GM19023 (cell line): ENCODE data around the gene NGRN.
A peak's percentile ranks its signal among the peaks of the same experiment; 100 is the strongest.
"Not testable (repeated sequence)": the region's sequence is repeated elsewhere in the genome, so short reads cannot be mapped to it uniquely, and the experiment has no call there.

Experiments used
- ATAC-seq: cut with Tn5 transposase; IDR thresholded peaks from one replicate; pipeline ENCODE4 v1.9.1; 2021; ENCODE audit warnings: mild to moderate bottlenecking, moderate library complexity; ENCODE audit not compliant: unreplicated experiment

Gene NGRN

GRCh38 chr15:90271459-90272166, 6.1 kb downstream of the NGRN start:
- no peak for ATAC-seq

DNA sequence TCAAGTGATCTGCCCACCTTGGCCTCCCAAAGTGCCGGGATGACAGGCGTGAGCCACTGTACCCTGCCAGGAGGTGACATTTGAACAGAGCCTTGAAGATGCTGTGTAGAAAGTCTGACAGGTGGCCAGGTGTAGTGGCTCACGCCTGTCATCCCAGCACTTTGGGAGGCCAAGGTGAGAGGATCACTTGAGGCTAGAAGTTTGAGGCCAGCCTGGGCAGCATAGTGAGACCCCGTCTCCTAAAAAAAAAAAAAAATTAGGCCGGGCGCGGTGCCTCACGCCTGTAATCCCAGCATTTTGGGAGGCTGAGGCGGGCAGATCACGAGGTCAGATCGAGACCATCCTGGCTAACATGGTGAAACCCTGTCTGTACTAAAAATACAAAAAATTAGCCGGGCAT, 13.0 kb downstream of the NGRN start:
- not testable (repeated sequence) for ATAC-seq

DNA sequence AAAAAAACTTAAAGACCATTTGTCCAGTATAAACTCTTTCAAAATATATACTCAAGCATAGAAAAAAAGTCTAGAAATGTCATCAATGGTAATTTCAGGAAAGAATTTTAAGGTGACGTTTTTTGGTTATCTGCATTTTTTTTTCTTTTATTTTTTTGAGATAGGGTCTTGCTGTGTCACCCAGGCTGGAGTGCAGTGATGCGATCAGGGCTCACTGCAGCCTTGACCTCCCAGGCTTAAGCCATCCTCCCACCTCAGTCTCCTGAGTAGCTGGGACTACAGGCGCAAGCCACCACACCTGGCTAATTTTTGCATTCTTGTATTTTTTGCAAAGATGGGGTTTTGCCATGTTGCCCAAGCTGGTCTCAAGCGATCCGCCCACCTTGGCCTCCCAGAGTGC, 15.3 kb downstream of the NGRN start:
- ATAC-seq, result not testable (repeated sequence)

DNA sequence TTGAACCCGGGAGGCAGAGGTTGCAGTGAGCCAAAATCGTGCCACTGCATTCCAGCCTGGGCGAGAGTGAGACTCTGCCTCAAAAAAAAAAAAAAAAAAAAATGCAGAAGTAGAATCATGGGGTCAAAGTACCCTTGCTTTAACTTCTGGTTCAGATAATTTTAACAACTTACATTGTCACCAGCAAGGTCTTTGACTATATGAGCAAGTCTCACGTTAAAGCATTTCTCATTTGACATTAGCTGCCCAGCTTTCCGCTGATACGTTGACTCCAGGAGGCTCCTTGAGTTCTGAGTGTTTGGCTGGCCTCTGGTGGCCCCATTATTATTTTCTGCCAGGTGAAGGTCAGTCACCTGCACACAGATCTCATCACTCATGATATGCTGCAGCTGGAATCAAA, 16.2 kb downstream of the NGRN start:
- not testable (repeated sequence) for ATAC-seq

GRCh38 chr15:90286678-90287077, 21.2 kb downstream of the NGRN start:
- ATAC-seq, result no peak

DNA sequence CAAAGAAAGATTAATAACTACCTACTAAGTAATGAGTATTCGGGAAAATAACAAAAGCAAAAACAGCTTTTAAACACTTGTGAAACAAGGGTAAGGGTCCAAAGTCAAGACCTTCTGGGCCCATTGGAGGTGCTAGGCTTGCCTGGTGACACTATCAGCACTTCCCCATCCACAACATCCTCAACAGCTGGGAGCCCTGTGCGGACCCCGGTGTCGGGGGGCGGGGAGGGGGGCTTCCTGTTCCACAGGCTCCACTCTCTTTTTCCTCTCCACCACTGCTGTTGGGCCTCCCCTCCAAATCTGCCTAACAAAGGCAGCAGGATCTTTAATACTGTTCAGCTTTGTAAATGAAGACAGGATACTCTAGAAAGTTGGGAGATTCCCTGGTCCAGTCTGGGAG, 21.6 kb downstream of the NGRN start:
- no peak for ATAC-seq

DNA sequence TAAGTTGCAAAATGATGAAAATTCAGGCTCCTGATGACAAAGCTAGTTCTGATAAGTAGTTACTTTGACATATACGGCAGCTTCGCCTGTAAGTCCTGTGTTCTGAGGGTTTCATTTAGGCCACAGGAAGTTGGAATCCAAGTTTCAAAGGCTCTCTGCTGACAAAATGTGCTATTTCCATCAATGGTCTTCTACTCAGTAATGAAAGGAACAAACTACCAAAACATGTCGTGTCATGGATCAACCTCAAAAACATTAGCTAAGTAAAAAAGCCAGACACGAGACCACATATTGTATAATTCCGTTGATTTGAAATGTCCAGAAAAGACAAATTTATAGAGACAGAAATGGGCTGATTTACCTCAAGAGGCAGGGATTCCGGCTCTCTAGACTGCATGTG, 22.5 kb downstream of the NGRN start:
- no peak for ATAC-seq

GRCh38 chr15:90291679-90292356, 26.3 kb downstream of the NGRN start:
- ATAC-seq, result no peak

GRCh38 chr15:90293040-90293810, 27.8 kb downstream of the NGRN start:
- not testable (repeated sequence) for ATAC-seq

GRCh38 chr15:90294159-90294558, 28.7 kb downstream of the NGRN start:
- ATAC-seq, result no peak

DNA sequence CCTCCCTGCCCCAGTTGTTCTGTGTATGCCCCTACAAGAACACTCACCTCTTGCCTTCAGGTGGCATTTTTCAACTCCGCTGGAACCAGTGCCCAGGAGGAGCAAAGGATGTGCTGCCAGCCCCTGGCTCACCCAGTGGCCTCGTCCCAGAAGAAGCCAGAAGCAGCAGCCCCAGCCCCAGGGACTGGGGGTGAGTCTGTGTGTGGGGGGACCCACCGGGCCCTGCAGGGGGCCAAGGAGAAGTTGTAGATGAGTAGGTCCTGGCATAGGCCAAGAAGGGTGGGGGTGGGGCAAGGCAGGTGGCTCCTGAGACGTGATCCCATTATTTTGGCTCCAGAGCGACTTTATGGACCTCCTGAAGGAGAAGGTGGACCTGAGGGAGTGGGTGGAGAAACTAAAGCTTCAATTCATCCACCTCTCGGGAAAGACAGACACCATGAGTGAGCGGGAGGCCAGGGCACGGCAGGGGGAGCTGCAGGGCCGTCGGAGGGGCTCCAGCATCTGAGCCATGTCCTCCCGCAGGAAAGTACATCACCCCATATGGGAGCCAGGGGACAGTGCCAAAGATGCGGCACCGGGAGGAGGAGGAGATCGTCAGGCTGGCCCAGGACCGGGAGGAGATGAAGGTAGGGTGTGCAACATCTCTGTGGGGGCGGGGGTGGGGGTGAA, 29.3 kb downstream of the NGRN start:
- ATAC-seq, result no peak

- no peak for ATAC-seq
Observed at GRCh38 chr15:90295270-90295648, 29.8 kb downstream of the NGRN start.

DNA sequence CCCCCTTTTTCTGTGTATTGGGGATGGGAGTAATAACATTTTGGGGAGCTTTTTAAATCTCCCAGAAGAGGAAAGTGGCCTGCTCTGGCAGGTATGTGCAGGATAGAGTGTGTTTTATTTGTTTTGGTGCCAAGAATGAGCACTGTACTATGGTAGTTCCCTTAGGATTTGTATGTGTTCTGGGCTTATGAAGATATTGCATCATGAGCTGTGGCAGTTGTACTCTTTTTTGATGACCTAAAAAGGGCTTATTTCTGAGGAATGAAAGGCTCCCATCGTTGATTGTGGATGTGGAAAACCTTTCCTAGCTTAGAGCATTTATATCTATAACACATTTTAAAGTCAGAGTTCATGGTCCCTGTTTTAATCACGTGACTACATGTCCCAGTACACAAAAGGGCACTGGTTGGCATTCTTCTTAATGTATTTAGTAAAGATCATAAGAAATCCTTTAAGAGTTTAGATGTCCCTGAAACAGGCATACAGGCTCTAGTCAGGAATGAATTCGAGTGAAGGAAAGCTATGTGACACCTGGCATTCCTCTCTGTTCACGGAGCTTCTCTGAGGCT, 30.9 kb downstream of the NGRN start:
- ATAC-seq, result not testable (repeated sequence)

DNA sequence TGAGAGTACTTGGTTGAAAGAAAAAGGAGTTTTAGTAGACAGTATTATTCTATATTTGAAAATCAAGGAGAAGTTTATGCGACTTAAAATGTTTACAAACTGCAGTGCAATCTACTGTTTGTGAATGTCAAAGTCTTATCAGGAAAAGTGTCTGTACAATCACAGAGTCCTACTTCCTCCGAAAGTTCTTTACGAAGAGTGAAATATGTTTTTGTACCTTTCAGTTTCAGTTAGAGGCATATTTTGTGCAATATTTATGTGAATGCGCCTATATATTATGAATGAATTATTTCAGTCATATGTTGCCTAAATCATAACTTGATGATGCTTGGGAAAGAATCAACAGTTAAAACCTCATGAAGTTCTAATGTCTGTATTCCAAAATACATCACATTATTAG, 31.5 kb downstream of the NGRN start:
- no peak for ATAC-seq

DNA sequence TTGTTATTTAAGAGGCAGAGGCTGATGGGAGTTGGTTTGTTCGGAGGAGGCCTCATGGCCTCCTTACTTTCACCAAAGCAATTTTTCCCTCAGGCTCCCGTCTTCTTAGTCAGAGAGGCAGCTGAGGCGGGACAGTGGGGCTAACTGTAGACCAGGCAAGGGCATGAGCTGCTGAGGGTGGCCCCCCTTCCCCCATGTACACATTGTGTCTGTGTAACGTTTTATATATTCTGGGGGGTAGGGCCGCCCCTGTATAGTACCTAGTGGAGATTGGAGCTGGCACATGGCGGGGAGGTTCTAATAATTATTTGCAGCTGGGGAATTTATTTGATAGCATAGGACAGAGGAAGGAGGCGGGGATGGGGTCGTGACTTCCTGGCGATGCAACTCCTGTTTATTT, 35.1 kb downstream of the NGRN start:
- ATAC-seq, result no peak

- no peak for ATAC-seq
Observed at GRCh38 chr15:90300988-90301706, 35.7 kb downstream of the NGRN start.

DNA sequence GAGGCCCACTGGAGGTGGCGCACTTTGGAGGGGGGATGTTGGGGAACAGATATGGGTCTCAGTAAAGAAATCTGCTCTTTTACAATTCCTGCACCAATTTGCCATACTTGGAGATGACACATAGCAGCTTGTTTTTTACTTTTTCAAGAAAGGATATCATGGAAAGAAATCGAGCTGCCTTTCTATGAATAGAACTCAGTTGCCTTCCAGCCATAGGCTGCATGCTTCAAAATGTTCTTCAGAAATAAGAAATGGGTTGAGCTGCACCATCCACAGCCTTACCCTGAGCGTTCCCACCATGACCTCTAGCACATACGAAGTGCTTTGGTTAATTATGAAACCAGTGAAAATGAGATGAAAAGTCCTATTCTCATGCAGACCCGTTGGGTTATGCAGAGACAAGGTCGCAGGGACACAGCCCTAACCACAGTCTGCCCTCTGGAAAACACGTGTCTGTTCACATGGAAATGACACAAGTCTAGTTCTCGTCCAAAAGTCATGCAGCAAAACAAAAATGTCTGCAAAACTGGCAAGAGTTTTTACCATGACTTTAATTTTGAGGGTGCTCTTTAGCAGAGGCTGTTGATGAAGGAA, 36.3 kb downstream of the NGRN start:
- no peak for ATAC-seq

DNA sequence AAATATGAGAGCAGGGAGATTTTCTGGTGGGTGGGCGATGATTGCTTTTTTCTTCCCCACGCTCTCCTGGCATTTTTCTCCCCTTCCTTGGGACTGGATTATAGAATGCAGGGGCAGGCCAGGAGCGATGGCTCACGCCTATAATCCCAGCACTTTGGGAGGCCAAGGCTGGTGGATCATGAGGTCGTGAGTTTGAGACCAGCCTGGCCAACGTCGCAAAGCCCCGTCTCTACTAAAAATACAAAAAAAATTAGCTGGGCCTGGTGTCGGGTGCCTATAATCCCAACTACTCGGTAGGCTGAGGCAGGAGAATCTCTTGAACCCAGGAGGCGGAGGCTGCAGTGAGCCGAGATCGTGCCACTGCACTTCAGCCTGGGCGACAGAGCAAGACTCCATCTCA, 39.9 kb downstream of the NGRN start:
- ATAC-seq, result not testable (repeated sequence)

DNA sequence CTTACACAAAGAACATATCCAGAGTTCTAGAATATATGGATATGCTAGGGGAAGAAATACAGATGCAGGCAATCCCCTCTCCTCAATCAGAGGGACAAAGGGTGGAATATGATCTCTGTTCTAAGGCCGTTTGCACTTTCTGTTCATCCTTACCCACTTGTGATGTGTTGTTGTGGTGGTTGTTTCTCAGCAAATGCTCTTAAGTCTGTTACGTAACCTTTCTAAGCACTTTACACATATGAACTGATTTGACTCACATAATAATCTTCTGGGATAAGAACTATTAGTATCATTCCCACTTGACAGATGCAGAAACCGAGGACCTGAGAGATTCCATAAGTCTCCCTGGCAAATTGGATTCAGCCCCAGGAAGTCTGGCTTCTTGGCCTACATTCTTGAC, 40.5 kb downstream of the NGRN start:
- no peak for ATAC-seq

DNA sequence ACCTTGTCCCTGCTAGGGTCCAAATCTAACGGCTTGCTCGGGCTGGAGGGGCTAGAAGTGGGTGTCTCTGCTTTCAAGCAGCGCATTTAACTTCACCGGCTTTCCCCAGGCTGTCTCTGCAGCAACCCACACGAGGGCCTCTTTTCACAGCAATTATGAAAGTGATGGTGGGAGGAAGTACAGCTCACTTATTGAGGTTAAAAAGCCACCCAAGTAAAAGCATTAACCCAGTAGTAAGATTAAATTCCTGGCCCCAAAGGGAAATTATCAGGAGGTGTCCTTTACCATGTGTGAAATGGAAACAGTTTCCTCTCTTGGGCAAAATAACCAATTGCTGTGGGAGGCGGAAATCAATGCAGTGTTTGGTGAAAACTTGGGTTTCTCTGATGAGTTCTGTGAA, 41.1 kb downstream of the NGRN start:
- ATAC-seq, result peak; percentile 71
